Thyroid gland (tissue), 4 donors: ENCODE results near the gene KIAA0232. TPM values are rescaled to one million over a fixed set of nuclear protein-coding genes. Genes with fewer than 3 reads are reported as not detected.

Experiments
- DNase-seq, 2 donors: peaks; one replicate each; pipeline ENCODE4 v3.0.0-alpha.2; 2019
- H3K27ac ChIP-seq, 3 donors: fragments of 200-600 bp; sonication (generic); 1 replicate in 2 of 3; 2 replicates in 1 of 3; pipeline ENCODE4 v1.5.1; 2016 to 2019; ENCODE audit warnings: mild to moderate bottlenecking in 1 of 3, moderate library complexity in 1 of 3
- H3K27me3 ChIP-seq: fragments of 200-600 bp; sonication (generic); one replicate; pipeline ENCODE4 v1.5.1; 2019
- H3K36me3 ChIP-seq, 2 donors: fragments of 200-600 bp; sonication (generic); one replicate each; pipeline ENCODE4 v1.5.1; 2016 to 2019
- H3K4me1 ChIP-seq, 2 donors: fragments of 200-600 bp; sonication (generic); one replicate each; pipeline ENCODE4 v1.5.1; 2017 to 2019
- H3K4me3 ChIP-seq, 3 donors: fragments of 200-600 bp; sonication (generic); replicated peaks in 1 of 3; 1 replicate in 2 of 3; 2 replicates in 1 of 3; pipeline ENCODE4 v1.5.1; 2016; ENCODE audit warnings: mild to moderate bottlenecking in 1 of 3
- H3K9me3 ChIP-seq: fragments of 200-600 bp; sonication (generic); one replicate; pipeline ENCODE4 v1.5.1; 2017
- POLR2A ChIP-seq, 2 donors: fragments of 450-650 bp; IDR thresholded peaks; one replicate each; pipeline ENCODE4 v1.6.1; 2017; ENCODE audit warnings: antibody characterized with exemption in 2 of 2, mild to moderate bottlenecking in 2 of 2, moderate library complexity in 1 of 2
- WGBS, 2 donors: methylation state at CpG; one replicate each; pipeline ENCODE4 v1.1.5; 2017; 5-methylcytosine and 5-hydroxymethylcytosine counted together
- intact Hi-C: fragments of 100-400 bp; cut with DNase I; formaldehyde crosslinking; loops from one replicate; pipeline ENCODE4 v1.15.1; 2023
- total RNA-seq, 4 donors: library from RNA; depleted of rRNA; stranded (reverse); fragments of >200 nt; gene quantifications; one replicate each; pipeline ENCODE4 v1.2.3, GENCODE V29; 2016
- TF ChIP-seq, protein P1 (sequence below), 6 experiments: fragments of 200-600 bp in 3 of 6; fragments of 450-650 bp in 3 of 6; sonication (generic) in 3 of 6; IDR thresholded peaks; one replicate each; pipeline ENCODE4 v1.5.1; 2016 to 2019; ENCODE audit warnings: antibody characterized with exemption in 6 of 6, mild to moderate bottlenecking in 2 of 6, inconsistent platforms in 1 of 6, moderate library complexity in 1 of 6

Gene KIAA0232
- total RNA-seq, 4 donors from 2014 or later = 37.1 to 73.2 (median 50.6) TPM

DNA sequence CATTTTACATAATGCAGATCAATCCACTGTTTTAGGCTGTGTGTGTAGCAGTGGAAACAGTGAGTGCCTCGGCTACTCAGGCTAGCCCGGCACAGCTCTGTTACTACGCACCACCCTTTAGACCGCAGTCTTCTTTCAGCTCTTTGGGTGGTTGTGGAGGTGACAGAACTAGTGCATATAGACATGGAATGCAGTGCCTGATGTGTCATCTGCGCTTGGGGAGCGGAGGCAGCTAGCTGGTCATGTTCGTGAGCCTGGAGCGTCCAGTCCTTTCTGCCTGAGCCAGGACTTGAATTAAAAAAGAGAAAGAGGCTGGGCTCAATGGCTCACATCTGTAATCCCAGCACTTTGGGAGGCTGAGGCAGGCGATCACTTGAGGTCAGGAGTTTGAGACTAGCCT is 131.9 kb downstream of the KIAA0232 start:
- Histone ChIP-seq H3K36me3 (no peaks in the 10 kb centered on the region), H3K27ac (no peak overlapping the region), H3K9me3 (no peaks in the 10 kb centered on the region), H3K4me3 (no peak overlapping the region), H3K27me3 (no peaks in the 10 kb centered on the region), H3K4me1 (peaks cover 25 to 43% of the 10 kb centered on the region in 2 donors)
- 81 to 96% methylated on average over 9 of the region's 9 CpGs for WGBS, 2 donors
- intact Hi-C loops = loop anchor here (5.0 kb wide), 1 partner anchor 73 kb away; no protein-coding TSS in a partner anchor
- DNase-seq = no peak
- TF ChIP-seq POLR2A (IDR thresholded peaks at IDR 0.05) = no peak
- TF ChIP-seq, protein P1, sequence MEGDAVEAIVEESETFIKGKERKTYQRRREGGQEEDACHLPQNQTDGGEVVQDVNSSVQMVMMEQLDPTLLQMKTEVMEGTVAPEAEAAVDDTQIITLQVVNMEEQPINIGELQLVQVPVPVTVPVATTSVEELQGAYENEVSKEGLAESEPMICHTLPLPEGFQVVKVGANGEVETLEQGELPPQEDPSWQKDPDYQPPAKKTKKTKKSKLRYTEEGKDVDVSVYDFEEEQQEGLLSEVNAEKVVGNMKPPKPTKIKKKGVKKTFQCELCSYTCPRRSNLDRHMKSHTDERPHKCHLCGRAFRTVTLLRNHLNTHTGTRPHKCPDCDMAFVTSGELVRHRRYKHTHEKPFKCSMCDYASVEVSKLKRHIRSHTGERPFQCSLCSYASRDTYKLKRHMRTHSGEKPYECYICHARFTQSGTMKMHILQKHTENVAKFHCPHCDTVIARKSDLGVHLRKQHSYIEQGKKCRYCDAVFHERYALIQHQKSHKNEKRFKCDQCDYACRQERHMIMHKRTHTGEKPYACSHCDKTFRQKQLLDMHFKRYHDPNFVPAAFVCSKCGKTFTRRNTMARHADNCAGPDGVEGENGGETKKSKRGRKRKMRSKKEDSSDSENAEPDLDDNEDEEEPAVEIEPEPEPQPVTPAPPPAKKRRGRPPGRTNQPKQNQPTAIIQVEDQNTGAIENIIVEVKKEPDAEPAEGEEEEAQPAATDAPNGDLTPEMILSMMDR (IDR thresholded peaks at IDR 0.05) = no peak

GRCh38 chr4:6915041-6916005 is 132.8 kb downstream of the KIAA0232 start:
- Histone ChIP-seq H3K27ac (no peak overlapping the region), H3K4me3 (no peak overlapping the region), H3K4me1 (peaks cover 24 to 46% of the 10 kb centered on the region in 2 donors), H3K27me3 (no peaks in the 10 kb centered on the region), H3K9me3 (no peaks in the 10 kb centered on the region), H3K36me3 (no peaks in the 10 kb centered on the region)
- TF ChIP-seq, protein P1 (IDR thresholded peaks at IDR 0.05) = no peak
- no peak for TF ChIP-seq POLR2A (IDR thresholded peaks at IDR 0.05)
- 91 to 95% methylated on average over 12 to 14 of the region's 18 CpGs for WGBS, 2 donors
- DNase-seq = no peak
- intact Hi-C loops = no loop called here

DNA sequence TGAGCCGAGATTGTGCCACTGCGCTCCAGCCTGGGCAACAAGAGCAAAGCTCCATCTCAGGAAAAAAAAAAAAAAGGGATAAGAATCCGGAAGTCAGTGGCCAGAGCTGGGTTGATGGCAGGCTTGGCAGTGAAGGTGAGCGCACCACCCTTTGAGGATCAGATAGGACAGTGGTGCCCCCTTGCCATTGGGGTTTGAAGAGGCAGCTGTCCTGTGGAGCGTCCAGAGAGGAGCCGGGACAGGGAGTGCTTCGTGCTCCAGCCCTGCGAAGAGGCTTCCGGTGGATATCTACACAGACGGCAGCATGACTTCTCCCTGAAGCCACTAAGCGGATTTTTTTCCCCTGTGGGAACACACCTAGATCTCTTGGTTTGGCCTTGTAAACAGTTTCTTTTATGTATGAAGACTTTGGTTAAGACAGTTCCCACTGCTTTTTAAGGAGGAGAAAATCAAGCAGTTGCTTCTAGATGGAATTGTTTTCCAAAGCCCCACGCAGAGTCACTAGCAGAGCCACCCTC is 133.6 kb downstream of the KIAA0232 start:
- intact Hi-C loops = no loop called here
- peak overlapping the region in 1 of 3 donors; percentile 19 for H3K27ac ChIP-seq
- H3K4me1 ChIP-seq = peaks cover 26 to 46% of the 10 kb centered on the region in 2 donors

DNA sequence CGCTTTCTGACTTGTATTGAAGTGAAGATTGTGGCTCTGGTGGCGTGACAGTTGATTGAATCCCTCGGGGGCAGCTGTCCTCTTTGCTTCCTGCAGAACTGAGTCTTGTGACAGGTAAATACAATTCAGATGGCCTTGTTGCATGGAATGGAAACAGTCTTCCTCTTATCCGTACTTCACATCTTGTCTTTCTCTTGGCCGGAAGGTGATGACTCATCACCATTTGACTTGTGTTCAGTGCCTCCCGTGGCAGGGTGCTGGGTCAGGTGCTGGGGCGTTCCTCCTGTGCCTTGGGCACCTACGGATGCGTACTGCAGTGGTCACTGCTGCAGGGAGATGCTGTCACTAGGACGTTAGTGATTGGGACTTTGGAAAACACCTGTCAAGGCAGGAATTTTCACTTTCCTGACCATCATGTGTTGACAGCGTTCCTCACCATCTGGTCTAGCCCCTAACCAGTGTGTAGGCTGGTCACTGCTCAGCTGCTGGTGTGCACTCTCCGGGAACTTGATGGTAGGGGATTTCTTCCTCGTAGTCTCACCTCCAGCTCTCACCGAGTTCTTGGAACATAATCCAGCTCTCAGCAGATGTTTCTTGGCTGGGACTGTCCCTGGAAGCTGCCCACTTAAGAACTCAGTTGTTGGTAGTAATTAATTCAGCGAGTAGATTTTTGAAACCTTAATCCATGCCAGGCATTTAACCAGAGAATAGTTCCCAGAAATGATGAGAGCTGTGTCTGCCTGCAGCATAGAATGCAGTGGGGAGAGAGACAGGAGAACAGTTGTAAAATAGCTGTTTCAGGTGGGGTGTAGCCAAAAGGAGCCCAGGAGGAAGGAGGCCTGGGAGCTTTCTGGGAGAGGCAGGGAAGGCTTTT is 134.3 kb downstream of the KIAA0232 start:
- Histone ChIP-seq H3K27me3 (no peaks in the 10 kb centered on the region), H3K36me3 (no peaks in the 10 kb centered on the region), H3K4me1 (peaks cover 26 to 47% of the 10 kb centered on the region in 2 donors), H3K9me3 (no peaks in the 10 kb centered on the region), H3K4me3 (no peak overlapping the region), H3K27ac (peak overlapping the region in 2 of 3 donors; percentile 59 to 64)
- TF ChIP-seq POLR2A (IDR thresholded peaks at IDR 0.05) = no peak
- TF ChIP-seq, protein P1 (IDR thresholded peaks at IDR 0.05) = no peak
- intact Hi-C loops = no loop called here
- no peak for DNase-seq
- 75% methylated on average over 14 to 15 of the region's 15 CpGs for WGBS, 2 donors

More for the DNA sequence above, 133.6 kb downstream of the KIAA0232 start:
- H3K4me3 ChIP-seq = no peak overlapping the region
- no peaks in the 10 kb centered on the region for H3K36me3 ChIP-seq
- no peak for DNase-seq
- 95 to 98% methylated on average over 12 of the region's 12 CpGs for WGBS, 2 donors
- H3K9me3 ChIP-seq = no peaks in the 10 kb centered on the region
- no peaks in the 10 kb centered on the region for H3K27me3 ChIP-seq
- no peak for TF ChIP-seq POLR2A (IDR thresholded peaks at IDR 0.05)
- TF ChIP-seq, protein P1 (IDR thresholded peaks at IDR 0.05) = no peak
